Activated CD4-positive, alpha-beta T cell treated with anti-CD3 and anti-CD28 coated beads for 4 hours (primary cell): Measurements from ENCODE around the gene ACOT7.

Experiments
- DNase-seq, 2 donors: peaks; one replicate each; pipeline ENCODE4 v3.0.0-alpha.2; 2020

Gene ACOT7

GRCh38 chr1:6359216-6360116 is 34.1 kb downstream of the ACOT7 start:
- DNase-seq = peak; percentile 47 to 57

- DNase-seq = peak; percentile 26 to 35
Observed at GRCh38 chr1:6358757-6359201, 34.8 kb downstream of the ACOT7 start.

GRCh38 chr1:6358144-6358624 is 35.4 kb downstream of the ACOT7 start:
- no peak for DNase-seq

GRCh38 chr1:6357243-6357936 is 36.2 kb downstream of the ACOT7 start:
- DNase-seq = no peak

- DNase-seq = no peak
Observed at GRCh38 chr1:6355621-6356020, 37.9 kb downstream of the ACOT7 start.

DNA sequence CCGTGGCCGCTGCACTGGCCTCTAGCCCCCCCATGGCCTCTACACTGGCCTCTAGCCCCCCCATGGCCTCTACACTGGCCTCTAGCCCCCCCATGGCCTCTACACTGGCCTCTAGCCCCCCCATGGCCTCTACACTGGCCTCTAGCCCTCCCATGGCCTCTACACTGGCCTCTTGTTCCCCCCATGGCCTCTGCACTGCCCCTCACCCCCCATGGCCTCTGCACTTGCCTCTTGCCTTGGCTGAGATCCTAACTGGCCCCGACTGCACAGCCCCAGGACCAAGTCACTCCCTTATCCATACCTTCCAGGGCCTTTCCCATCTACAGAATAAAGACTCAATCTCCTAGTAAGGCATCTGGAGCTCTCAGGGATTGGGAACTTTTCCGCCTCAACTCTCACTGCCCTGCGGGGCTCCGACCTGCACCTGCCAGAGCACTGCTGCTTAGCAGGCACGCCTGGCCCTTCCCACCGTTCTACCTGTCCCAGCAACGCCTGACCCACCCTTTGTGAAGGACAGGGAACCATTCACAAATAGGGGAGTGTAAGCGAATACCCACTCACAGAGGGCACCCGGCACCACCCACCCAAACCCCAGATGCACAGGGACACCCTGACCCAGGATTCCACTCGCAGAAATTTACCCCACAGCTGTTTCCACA is 38.8 kb downstream of the ACOT7 start:
- DNase-seq = no peak

- no peak for DNase-seq
Observed at GRCh38 chr1:6353955-6354658, 39.5 kb downstream of the ACOT7 start.

GRCh38 chr1:6353619-6353954 is 40.0 kb downstream of the ACOT7 start:
- DNase-seq = no peak

- no peak for DNase-seq
Observed at GRCh38 chr1:6352138-6352563, 41.4 kb downstream of the ACOT7 start.

DNA sequence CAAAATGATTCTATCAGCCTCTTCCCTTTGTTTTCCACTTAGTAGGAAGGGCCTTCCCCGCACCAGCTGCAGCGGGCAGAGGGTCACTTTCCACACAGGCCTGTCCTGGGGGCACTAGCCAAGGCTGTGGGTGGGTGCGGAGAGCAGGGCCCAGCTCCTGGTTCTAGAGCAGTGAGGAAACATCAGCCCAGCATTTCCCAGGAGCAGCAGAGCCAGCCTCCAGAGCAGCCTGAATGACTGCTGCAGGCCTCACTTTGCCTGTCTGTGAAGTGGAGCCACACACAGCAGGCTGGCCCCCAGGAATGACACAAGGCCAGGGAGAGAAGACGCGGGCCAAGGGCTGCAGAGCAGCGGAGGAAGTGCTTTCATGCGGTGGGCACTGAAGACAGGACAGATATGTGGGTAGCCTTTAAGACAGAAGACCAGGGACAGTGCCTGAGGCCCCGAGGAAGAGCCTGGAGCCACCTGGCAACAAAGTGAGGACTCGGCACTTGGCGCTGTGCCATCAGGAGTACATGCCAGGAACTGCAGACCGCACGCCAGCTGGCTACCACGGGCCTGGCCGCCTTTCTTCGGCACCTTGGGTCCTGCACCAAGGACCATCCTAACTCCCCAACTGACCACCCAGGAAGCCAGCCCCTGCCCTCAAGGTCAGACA is 42.0 kb downstream of the ACOT7 start:
- DNase-seq = no peak

GRCh38 chr1:6350416-6351088 is 43.0 kb downstream of the ACOT7 start:
- no peak for DNase-seq

- no peak for DNase-seq
Observed at GRCh38 chr1:6349254-6349943, 44.2 kb downstream of the ACOT7 start.

DNA sequence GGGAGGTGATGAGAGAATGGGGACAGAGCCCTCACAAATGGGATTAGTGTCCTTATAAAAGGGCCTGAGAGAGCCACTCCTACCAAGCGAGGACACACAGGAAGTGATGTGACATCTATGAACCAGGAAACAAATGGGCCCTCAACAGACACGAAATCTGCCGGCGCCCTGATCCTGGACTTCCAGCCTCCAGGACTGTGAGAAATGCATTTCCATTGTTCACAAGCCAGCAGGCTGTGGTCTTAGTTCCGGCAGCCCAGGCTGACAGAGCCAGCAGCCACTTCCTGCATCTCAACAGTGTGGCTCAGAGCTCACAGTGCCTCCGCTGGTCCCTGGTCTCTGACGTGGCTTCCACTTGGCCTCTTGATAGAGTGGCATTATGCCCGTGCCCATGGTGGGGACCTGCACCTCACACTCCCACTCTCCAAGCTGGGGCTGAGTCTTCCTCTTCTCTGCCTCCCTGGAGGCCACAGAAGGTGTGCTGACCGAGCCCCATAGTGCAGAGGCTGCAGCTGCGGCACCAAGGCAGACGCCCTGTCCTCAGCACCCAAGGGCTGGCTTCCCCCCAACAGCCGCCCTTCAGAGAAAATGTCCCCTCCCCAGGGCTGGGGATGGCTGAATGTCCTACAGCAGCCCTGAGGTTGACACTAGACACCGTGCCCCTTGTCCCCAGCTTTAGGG is 44.9 kb downstream of the ACOT7 start:
- peak; percentile 19 to 34 for DNase-seq

- DNase-seq = peak; percentile 67 to 73
Observed at GRCh38 chr1:6347641-6348487, 45.7 kb downstream of the ACOT7 start.

DNA sequence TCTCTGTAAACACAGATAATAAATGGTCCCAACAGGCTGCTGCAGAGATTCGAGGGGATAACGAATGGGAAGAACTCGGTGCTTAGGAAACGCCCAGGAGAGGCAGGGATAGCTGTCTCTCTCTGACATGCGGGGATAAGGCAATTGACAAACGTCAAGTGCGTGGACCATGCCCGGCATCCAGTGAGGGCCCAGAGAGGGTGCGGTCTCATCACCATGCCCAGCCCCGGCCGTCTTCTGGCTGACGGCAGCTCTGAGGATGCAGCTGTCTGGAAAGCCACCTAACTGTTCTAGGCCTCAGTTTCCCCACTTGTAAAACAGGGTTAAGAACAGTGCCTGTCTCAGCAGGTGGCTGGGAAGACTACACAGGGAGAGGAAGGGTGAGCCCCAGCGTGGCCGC is 48.1 kb downstream of the ACOT7 start:
- no peak for DNase-seq

DNA sequence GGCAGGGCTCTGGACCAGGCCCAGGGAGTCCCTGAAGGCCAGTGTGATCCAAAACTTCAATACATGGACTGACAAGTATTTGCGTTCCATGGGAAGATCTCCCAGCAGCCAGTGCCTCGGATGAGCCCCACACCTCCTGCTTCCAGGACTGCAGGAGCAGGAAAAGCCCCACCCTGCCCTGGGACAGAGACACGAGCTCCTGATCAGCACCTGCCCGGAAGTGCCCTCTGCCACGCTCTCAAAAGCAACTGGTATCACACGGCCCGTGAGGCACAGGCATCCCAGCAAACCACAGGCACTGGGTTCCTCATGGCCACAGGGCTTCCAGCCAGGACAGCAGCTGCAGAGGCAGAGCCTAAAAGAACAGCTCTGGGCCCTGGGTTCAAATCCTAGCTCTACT is 48.6 kb downstream of the ACOT7 start:
- no peak for DNase-seq

- DNase-seq = peak; percentile 35 to 40
Observed at GRCh38 chr1:6343506-6344405, 49.8 kb downstream of the ACOT7 start.

GRCh38 chr1:6342056-6342455 is 51.5 kb downstream of the ACOT7 start:
- no peak for DNase-seq
